Thymus (tissue), 11 donors: ENCODE data around the gene GRN. TPM values are rescaled to one million over a fixed set of nuclear protein-coding genes. Genes with fewer than 3 reads are reported as not detected.

Experiments
- DNase-seq, 9 donors: peaks; one replicate each; pipeline ENCODE4 v3.0.0-alpha.2; 2013; ENCODE audit warnings: low spot score in 9 of 9, low read depth in 6 of 9, missing footprints in 1 of 9
- H3K27ac ChIP-seq, 2 donors: one replicate each; pipeline ENCODE4 v1.5.1; 2013; ENCODE audit warnings: control low read depth in 1 of 2, low read depth in 1 of 2, low read length in 1 of 2, mild to moderate bottlenecking in 1 of 2, moderate library complexity in 1 of 2
- H3K27me3 ChIP-seq, 2 donors: one replicate each; pipeline ENCODE4 v1.5.1; 2013; ENCODE audit warnings: low read length in 1 of 2; ENCODE audit not compliant: control insufficient read depth in 2 of 2, insufficient read depth in 1 of 2
- H3K36me3 ChIP-seq, 2 donors: one replicate each; pipeline ENCODE4 v1.5.1; 2013; ENCODE audit warnings: low read length in 1 of 2, mild to moderate bottlenecking in 1 of 2, moderate library complexity in 1 of 2; ENCODE audit not compliant: control insufficient read depth in 2 of 2, insufficient read depth in 2 of 2
- H3K4me1 ChIP-seq, 2 donors: one replicate each; pipeline ENCODE4 v1.5.1; 2013; ENCODE audit warnings: low read length in 2 of 2; ENCODE audit not compliant: control insufficient read depth in 2 of 2, insufficient read depth in 2 of 2
- H3K4me3 ChIP-seq, 2 donors: one replicate each; pipeline ENCODE4 v1.5.1; 2013; ENCODE audit warnings: low read length in 2 of 2, control low read depth in 1 of 2, mild to moderate bottlenecking in 1 of 2
- H3K9me3 ChIP-seq, 2 donors: one replicate each; pipeline ENCODE4 v1.5.1; 2013; ENCODE audit warnings: low read length in 1 of 2, mild to moderate bottlenecking in 1 of 2; ENCODE audit not compliant: control insufficient read depth in 2 of 2, insufficient read depth in 1 of 2
- WGBS: extraction: QIAGEN DNeasy Blood & Tissue Kit; methylation state at CpG from one replicate; pipeline ENCODE4 v1.1.7; 2013; 5-methylcytosine and 5-hydroxymethylcytosine counted together
- polyA plus RNA-seq: library from polyadenylated mRNA; stranded (reverse); fragments of 200-250 nt; gene quantifications from one replicate; pipeline ENCODE4 v1.2.3, GENCODE V29; 2013
- total RNA-seq: library from RNA; stranded (reverse); fragments of 120-200 nt; gene quantifications from one replicate; pipeline ENCODE4 v1.2.4, GENCODE V29; 2013
- donor health status: healthy.

Gene GRN
- total and polyA plus RNA-seq, 2 donors, result 74.8 to 93.0 TPM

DNA sequence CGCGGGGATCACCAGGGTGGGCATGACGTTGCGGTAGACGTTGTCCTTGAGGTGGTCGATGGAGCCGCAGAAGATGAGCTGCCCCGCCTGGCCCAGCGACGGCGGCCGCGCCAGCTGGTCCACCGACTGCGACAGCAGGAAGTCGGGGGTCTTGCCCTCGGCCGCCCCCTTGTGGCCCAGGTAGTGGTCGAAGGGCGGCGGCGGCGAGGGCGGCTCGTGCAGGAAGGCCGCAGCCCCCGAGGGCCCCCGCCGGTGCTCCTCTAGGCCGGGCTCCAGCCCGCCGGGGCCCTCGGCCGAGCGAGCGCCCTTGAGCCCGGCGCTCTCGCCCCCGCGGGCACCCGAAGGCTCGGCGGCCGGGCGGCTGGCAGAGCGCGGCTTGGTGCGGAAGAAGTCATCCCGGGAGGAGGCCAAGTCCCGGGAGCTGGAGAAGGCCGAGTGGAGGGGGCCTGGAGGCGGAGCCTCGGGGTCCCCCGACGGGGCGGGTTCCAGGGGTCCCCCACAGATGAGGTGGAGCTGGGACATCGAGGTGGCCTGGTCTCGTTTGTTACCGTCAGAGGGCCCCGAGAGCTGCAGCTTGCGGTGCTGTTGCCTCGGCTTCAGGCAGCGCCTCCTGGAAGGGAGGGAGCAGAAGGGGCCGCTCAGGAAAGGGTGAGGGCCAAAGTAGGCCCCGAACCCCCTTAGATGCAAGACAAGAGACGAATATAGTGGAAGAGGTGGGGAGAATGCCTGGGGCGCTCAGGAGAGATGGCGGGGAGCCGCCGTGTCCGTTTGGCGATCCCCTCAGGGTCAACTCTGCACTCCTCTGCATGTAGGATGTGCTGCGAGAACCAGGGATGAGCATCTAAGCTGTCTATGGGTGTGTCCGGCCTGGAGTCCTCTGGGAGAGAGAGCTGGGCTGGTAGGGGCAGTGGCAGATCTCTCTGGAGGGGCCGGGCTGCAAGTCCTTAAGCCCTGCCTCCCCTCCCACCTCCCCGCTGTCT is 9.8 kb downstream of the GRN start:
- Histone ChIP-seq H3K27ac (no peak overlapping the region), H3K9me3 (no peaks in the 10 kb centered on the region), H3K4me3 (peak overlapping the region in 1 of 2 donors; percentile 56), H3K36me3 (peaks cover 12 to 15% of the 10 kb centered on the region in 2 donors), H3K27me3 (peaks cover 24 to 49% of the 10 kb centered on the region in 2 donors), H3K4me1 (peaks cover 4 to 8% of the 10 kb centered on the region in 2 donors)
- peak in 6 of 9 donors; percentile 34 to 77 (median 62) for DNase-seq
- 48% methylated on average over 77 of the region's 77 CpGs for WGBS

- DNase-seq, result no peak
- Histone ChIP-seq H3K36me3 (peaks cover 10 to 12% of the 10 kb centered on the region in 2 donors), H3K9me3 (no peaks in the 10 kb centered on the region), H3K27me3 (peaks cover 24 to 56% of the 10 kb centered on the region in 2 donors), H3K4me1 (peaks cover 4 to 10% of the 10 kb centered on the region in 2 donors), H3K27ac (no peak overlapping the region), H3K4me3 (no peak overlapping the region)
- 91% methylated on average over 17 of the region's 17 CpGs for WGBS
These were observed 10.6 kb downstream of the GRN start for GRCh38 chr17:44355642-44356099.

- WGBS, result 96% methylated on average over 11 of the region's 11 CpGs
- H3K9me3 ChIP-seq, result no peaks in the 10 kb centered on the region
- peaks cover 10 to 12% of the 10 kb centered on the region in 2 donors for H3K36me3 ChIP-seq
- DNase-seq, result no peak
- H3K27me3 ChIP-seq, result peaks cover 24 to 62% of the 10 kb centered on the region in 2 donors
- peaks cover 4 to 15% of the 10 kb centered on the region in 2 donors for H3K4me1 ChIP-seq
- H3K27ac ChIP-seq, result no peak overlapping the region
- H3K4me3 ChIP-seq, result no peak overlapping the region
These were observed 11.1 kb downstream of the GRN start for GRCh38 chr17:44356241-44356640.

DNA sequence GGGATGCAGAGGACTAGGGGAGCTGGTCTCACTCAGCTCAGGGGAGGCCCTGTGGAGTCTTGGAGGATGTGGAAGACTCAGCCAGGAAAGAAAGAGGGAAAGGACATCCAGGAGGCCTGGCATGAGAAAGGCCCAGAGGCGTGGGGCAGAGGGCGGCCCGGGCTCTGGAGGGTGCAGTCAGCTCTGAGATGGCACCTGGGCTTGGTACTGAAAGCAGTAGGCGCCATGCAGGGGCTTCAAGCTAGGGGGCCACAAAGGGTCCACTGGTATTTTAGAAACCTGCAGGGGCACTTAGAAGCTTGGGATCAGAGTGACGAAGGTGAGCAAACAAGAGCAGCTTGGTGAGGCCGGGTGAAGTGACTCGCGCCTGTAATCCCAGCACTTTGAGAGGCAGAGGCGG is 13.0 kb downstream of the GRN start:
- H3K36me3 ChIP-seq, result no peaks in the 10 kb centered on the region
- WGBS, result 98% methylated on average over 9 of the region's 9 CpGs
- no peak for DNase-seq
- H3K27ac ChIP-seq, result no peak overlapping the region
- peaks cover 36 to 69% of the 10 kb centered on the region in 2 donors for H3K27me3 ChIP-seq
- H3K9me3 ChIP-seq, result no peaks in the 10 kb centered on the region
- peaks cover 4 to 24% of the 10 kb centered on the region in 2 donors for H3K4me1 ChIP-seq
- no peak overlapping the region for H3K4me3 ChIP-seq

DNA sequence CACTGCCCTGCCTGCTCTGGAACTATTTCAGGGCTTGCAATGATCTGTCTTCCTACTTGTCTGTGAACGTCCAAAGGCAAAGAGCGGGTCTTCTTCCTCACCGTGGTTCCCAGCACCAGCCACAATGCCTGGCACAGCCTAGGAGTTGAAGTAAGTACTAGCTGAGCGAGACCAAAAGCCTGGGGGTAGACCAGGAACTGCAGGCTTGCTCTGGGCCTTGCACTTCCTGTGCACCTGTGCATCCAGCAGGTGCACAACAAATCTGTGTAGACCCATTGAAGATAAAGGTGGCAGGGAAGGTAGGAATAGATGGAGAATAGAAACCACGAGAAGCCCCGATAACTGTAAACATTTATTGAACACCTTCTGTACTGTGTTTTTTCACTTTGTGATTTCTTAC is 13.9 kb downstream of the GRN start:
- Histone ChIP-seq H3K27ac (no peak overlapping the region), H3K9me3 (no peaks in the 10 kb centered on the region), H3K27me3 (peaks cover 31 to 66% of the 10 kb centered on the region in 2 donors), H3K4me1 (peaks cover 5 to 28% of the 10 kb centered on the region in 2 donors), H3K36me3 (no peaks in the 10 kb centered on the region), H3K4me3 (no peak overlapping the region)
- DNase-seq, result peak in 2 of 9 donors; percentile 49 to 64
- WGBS, result 24% methylated on average over 6 of the region's 6 CpGs

- Histone ChIP-seq H3K36me3 (no peaks in the 10 kb centered on the region), H3K4me1 (peaks cover 5 to 29% of the 10 kb centered on the region in 2 donors), H3K4me3 (no peak overlapping the region), H3K27ac (no peak overlapping the region), H3K27me3 (peaks cover 25 to 66% of the 10 kb centered on the region in 2 donors), H3K9me3 (no peaks in the 10 kb centered on the region)
- 95% methylated on average over 14 of the region's 14 CpGs for WGBS
- DNase-seq, result no peak
These were observed 14.5 kb downstream of the GRN start for GRCh38 chr17:44359458-44360143.

DNA sequence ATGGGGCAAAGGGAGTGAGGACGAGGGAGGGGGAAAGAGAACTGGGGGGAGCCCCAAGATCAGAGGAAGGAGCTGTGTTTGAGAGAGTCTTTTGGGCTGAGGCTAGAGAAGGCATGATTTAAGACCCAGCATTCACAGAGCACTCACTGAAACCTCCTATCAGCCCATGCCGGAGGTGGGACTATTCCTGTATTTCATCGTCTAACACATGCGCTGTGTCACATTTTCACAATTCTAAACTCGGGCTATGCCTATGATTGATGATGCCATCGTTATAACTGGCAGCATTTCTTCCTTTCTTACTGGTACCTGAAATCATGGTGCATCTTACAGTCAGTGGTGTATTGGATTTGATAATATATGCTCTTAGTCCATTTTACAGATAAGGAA is 15.0 kb downstream of the GRN start:
- 71% methylated on average over 6 of the region's 6 CpGs for WGBS
- Histone ChIP-seq H3K9me3 (no peaks in the 10 kb centered on the region), H3K4me3 (no peak overlapping the region), H3K36me3 (no peaks in the 10 kb centered on the region), H3K27ac (no peak overlapping the region), H3K4me1 (peaks cover 5 to 29% of the 10 kb centered on the region in 2 donors), H3K27me3 (peaks cover 21 to 66% of the 10 kb centered on the region in 2 donors)
- no peak for DNase-seq

GRCh38 chr17:44360826-44361225 is 15.7 kb downstream of the GRN start:
- 93% methylated on average over 5 of the region's 5 CpGs for WGBS
- Histone ChIP-seq H3K4me3 (no peak overlapping the region), H3K27me3 (peaks cover 17 to 63% of the 10 kb centered on the region in 2 donors), H3K4me1 (peaks cover 5 to 29% of the 10 kb centered on the region in 2 donors), H3K27ac (no peak overlapping the region), H3K36me3 (no peaks in the 10 kb centered on the region), H3K9me3 (no peaks in the 10 kb centered on the region)
- no peak for DNase-seq
